Smooth muscle cell (in vitro differentiated cells): ENCODE measurements around the gene C1QTNF4. TPM values are rescaled to one million over a fixed set of nuclear protein-coding genes. Genes with fewer than 3 reads are reported as not detected.
A peak's percentile ranks its signal among the peaks of the same experiment; 100 is the strongest.

Source experiments
- DNase-seq: peaks from one replicate; lab custom pipeline; 2025; ENCODE audit not compliant: unreplicated experiment; lab: John Stamatoyannopoulos, UW
- H2AFZ ChIP-seq: fragments of 200-600 bp; sonication (generic); 2 replicates; pipeline ENCODE4 v1.6.0; 2016; ENCODE audit warnings: antibody characterized with exemption, low read depth, mild to moderate bottlenecking
- H3F3A ChIP-seq: fragments of 200-600 bp; sonication (generic); 2 replicates; pipeline ENCODE4 v1.6.0; 2017; ENCODE audit warnings: antibody characterized with exemption, low read depth
- H3K27ac ChIP-seq: fragments of 200-600 bp; sonication (generic); 2 replicates; pipeline ENCODE4 v1.5.1; 2016; ENCODE audit warnings: low read depth, mild to moderate bottlenecking
- H3K27me3 ChIP-seq: fragments of 200-600 bp; sonication (generic); 2 replicates; pipeline ENCODE4 v1.6.1; 2016; ENCODE audit warnings: low read depth, mild to moderate bottlenecking
- H3K36me3 ChIP-seq: fragments of 200-600 bp; sonication (generic); 2 replicates; pipeline ENCODE4 v1.5.1; 2016; ENCODE audit warnings: low read depth
- H3K4me1 ChIP-seq: fragments of 200-600 bp; sonication (generic); 2 replicates; pipeline ENCODE4 v1.5.1; 2016; ENCODE audit warnings: low read depth
- H3K4me2 ChIP-seq: fragments of 200-600 bp; sonication (generic); 2 replicates; pipeline ENCODE4 v1.6.0; 2016; ENCODE audit warnings: mild to moderate bottlenecking
- H3K4me3 ChIP-seq: fragments of 200-600 bp; sonication (generic); 2 replicates; pipeline ENCODE4 v1.5.1; 2016; ENCODE audit warnings: mild to moderate bottlenecking
- H3K79me2 ChIP-seq: fragments of 200-600 bp; sonication (generic); 2 replicates; pipeline ENCODE4 v1.6.0; 2016; ENCODE audit warnings: low read depth, mild to moderate bottlenecking
- H3K9ac ChIP-seq: fragments of 200-600 bp; sonication (generic); 2 replicates; pipeline ENCODE4 v1.6.0; 2016; ENCODE audit warnings: low read depth
- H3K9me3 ChIP-seq: fragments of 200-600 bp; sonication (generic); replicated peaks from 2 replicates; pipeline ENCODE4 v1.5.1; 2016; ENCODE audit warnings: low read depth
- H4K20me1 ChIP-seq: fragments of 200-600 bp; sonication (generic); 2 replicates; pipeline ENCODE4 v1.6.0; 2016; ENCODE audit warnings: low read depth
- WGBS: methylation state at CpG from one replicate; pipeline ENCODE4 v1.1.7; 2016; ENCODE audit warnings: low lambda C conversion rate; 5-methylcytosine and 5-hydroxymethylcytosine counted together
- polyA plus RNA-seq: library from polyadenylated mRNA; unstranded; fragments of >200 nt; fragmentation: Nextera tagmentation; extraction: Ambion mirVana; gene quantifications from 2 replicates; pipeline ENCODE4 v1.2.1, GENCODE V29; 2016
- total RNA-seq: library from RNA; depleted of rRNA; stranded (reverse); fragments of >200 nt; gene quantifications from 2 replicates; pipeline ENCODE4 v1.2.3, GENCODE V29; 2014
- TF ChIP-seq, protein P1 (sequence below): fragments of 200-600 bp; sonication (generic); IDR thresholded peaks from 2 replicates; pipeline ENCODE4 v1.5.1; 2017; ENCODE audit warnings: borderline replicate concordance, mild to moderate bottlenecking, antibody characterized with exemption; ENCODE audit not compliant: insufficient read depth, poor library complexity, severe bottlenecking

Gene C1QTNF4
- total and polyA plus RNA-seq, 2 experiments from 2014 or later, result 1.0 to 1.3 TPM

DNA sequence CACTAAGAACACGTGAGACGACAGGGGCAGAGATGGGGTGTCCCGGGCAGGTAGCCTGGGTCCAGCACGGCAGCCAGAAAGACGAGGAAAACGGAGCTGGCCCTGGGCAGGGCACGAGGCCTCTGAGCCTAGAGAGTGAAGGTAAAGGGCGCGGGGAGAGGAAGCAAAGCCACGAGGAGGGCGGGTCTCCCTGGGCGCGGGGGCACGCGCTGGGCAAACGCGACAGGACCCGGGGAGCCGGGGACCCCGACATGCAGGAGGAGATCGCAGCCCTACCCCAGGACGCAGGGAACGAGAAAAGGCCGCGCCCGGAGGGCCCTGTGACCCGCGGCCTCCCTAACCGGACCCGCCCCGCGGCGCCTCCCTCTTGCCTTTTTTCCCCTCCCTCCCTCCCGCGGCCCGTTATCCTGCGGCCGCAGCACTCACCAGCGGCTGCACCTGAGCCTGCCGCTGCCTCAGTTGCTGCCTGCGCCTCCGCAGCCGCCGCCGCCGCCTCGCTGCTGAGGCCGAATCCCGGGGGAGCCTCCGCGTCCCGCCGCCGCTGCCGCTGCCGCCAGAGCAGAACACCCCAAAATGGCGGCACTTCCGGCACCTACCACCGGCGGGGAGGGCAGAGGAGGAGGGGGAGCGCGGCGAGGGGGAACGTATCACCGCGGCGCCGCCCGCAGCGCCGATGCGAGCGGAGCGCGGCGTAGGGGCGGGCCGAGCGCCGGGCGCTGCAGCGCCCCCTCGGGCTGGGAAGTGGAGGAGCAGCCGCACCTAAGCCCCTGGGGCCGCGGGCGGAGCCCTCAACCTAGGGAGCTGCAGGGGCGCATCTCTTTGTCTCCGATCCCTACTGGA is 41.4 kb downstream of the C1QTNF4 start, which contains the start of gene CELF1:
Gene CELF1, minus strand, starts transcription at position 567 of the 840 bp plus-strand sequence. CDS start 53,609 bp downstream, outside the sequence.
- peak; percentile 75 for DNase-seq
- no peaks in the 10 kb centered on the region for H3K36me3 ChIP-seq
- H3K27ac ChIP-seq, result peak within 1 kb of the TSS; percentile 87
- no peaks in the 10 kb centered on the region for H3K9me3 ChIP-seq
- H3K4me2 ChIP-seq, result peak within 1 kb of the TSS; percentile 99
- H3K79me2 ChIP-seq, result peaks cover 51% of the 10 kb centered on the region
- no peaks in the 10 kb centered on the region for H3F3A ChIP-seq
- H3K27me3 ChIP-seq, result no peaks in the 10 kb centered on the region
- 1% methylated on average over 52 of the region's 89 CpGs for WGBS
- peaks cover 47% of the 10 kb centered on the region for H4K20me1 ChIP-seq
- TF ChIP-seq, protein P1, sequence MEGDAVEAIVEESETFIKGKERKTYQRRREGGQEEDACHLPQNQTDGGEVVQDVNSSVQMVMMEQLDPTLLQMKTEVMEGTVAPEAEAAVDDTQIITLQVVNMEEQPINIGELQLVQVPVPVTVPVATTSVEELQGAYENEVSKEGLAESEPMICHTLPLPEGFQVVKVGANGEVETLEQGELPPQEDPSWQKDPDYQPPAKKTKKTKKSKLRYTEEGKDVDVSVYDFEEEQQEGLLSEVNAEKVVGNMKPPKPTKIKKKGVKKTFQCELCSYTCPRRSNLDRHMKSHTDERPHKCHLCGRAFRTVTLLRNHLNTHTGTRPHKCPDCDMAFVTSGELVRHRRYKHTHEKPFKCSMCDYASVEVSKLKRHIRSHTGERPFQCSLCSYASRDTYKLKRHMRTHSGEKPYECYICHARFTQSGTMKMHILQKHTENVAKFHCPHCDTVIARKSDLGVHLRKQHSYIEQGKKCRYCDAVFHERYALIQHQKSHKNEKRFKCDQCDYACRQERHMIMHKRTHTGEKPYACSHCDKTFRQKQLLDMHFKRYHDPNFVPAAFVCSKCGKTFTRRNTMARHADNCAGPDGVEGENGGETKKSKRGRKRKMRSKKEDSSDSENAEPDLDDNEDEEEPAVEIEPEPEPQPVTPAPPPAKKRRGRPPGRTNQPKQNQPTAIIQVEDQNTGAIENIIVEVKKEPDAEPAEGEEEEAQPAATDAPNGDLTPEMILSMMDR, result peak; percentile 80
- peaks cover 21% of the 10 kb centered on the region for H3K4me1 ChIP-seq
- peak within 1 kb of the TSS; percentile 99 for H3K4me3 ChIP-seq
- H2AFZ ChIP-seq, result peak within 1 kb of the TSS; percentile 100
- H3K9ac ChIP-seq, result peak within 1 kb of the TSS; percentile 93

DNA sequence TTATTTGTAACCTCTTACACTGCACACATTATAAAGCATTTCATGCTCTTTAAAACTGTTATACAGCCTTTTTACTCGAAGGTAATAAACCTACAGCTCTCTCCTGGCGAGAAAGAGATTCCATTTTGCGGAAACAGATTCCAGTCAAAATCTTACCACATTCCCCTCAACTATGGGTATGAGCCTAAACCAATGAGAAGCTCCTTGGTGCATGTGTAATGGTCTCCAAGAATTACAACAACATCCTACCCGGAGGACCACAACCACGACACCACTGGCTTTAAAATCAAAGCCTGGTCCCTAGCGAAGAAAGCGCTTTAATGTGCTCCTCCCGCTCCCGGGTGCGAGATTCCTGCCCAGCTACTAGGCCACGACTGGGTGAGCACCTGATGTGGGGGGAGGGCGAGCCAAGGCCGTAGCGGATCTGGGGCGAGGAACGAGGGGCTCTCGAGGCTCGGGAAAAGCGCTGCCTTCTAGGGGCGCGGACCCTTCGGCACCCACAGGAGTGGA is 42.1 kb downstream of the C1QTNF4 start:
- H3K9ac ChIP-seq, result peak overlapping the region; percentile 93
- H3F3A ChIP-seq, result no peaks in the 10 kb centered on the region
- peak overlapping the region; percentile 99 for H3K4me3 ChIP-seq
- WGBS, result 2% methylated on average over 22 of the region's 22 CpGs
- H3K9me3 ChIP-seq, result no peaks in the 10 kb centered on the region
- peaks cover 21% of the 10 kb centered on the region for H3K4me1 ChIP-seq
- TF ChIP-seq, protein P1, result no peak
- peak overlapping the region; percentile 90 for H2AFZ ChIP-seq
- no peak for DNase-seq
- H4K20me1 ChIP-seq, result peaks cover 54% of the 10 kb centered on the region
- H3K27ac ChIP-seq, result peak overlapping the region; percentile 87
- H3K4me2 ChIP-seq, result peak overlapping the region; percentile 99
- peaks cover 58% of the 10 kb centered on the region for H3K79me2 ChIP-seq
- no peaks in the 10 kb centered on the region for H3K36me3 ChIP-seq
- no peaks in the 10 kb centered on the region for H3K27me3 ChIP-seq

DNA sequence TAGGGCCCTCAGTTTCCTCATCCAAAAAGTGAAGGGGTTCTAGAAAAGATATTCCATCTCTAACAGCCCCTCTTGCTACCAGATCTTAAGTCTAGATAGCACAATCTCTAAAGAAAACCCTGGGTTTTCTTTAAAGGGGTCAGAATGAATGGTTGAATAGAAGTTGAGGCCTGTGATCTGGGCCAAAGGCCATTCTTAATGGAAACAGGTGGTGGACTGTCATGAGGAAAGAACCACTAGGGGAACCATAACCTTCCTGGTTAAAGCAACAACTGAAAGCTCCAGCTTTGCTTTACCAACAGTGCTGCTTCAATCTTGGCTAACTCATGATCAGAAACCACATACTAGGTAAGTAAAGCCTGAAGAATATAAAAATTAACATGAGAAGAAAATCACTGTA is 43.1 kb downstream of the C1QTNF4 start:
- peak overlapping the region; percentile 87 for H3K27ac ChIP-seq
- no peaks in the 10 kb centered on the region for H3F3A ChIP-seq
- peak overlapping the region; percentile 99 for H3K4me2 ChIP-seq
- no peaks in the 10 kb centered on the region for H3K27me3 ChIP-seq
- H3K36me3 ChIP-seq, result no peaks in the 10 kb centered on the region
- peaks cover 21% of the 10 kb centered on the region for H3K4me1 ChIP-seq
- H3K9me3 ChIP-seq, result no peaks in the 10 kb centered on the region
- H3K4me3 ChIP-seq, result peak overlapping the region; percentile 99
- no peak for DNase-seq
- no peak overlapping the region for H2AFZ ChIP-seq
- H3K9ac ChIP-seq, result no peak overlapping the region
- H3K79me2 ChIP-seq, result peaks cover 68% of the 10 kb centered on the region
- TF ChIP-seq, protein P1, result peak; percentile 12
- H4K20me1 ChIP-seq, result peaks cover 64% of the 10 kb centered on the region
